ENCODE results near the gene POLK.

DNA sequence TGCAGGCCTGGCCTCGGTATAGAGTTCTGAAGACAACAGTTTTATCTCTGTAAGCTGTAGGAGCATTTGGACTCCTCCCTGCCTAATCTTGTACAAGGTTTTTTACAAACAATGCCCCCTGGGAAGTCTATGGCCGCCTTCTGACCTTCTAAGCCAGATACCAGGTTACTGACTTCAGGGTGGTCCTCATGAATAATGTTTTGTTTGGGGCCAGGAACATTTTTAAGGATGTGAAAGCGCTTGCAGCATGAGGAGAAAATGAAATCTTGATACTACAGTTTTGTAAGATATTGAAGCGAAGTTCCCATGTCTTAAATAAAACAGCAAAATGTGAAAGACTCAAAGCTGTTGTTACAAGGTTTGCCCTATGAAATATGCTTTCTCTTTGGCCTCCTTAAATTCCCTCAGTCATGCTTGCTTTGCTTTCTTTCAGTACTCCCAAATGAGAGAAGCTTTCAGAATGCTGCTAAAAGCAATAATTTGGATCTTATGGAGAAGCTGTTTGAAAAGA, 104.7 kb downstream of the POLK start:
- no peak for TF ChIP-seq CREB1 (IDR thresholded peaks at IDR 0.05; ENCODE audit: low read depth)
- TF ChIP-seq FOXM1 (IDR thresholded peaks at IDR 0.05; ENCODE audit: borderline replicate concordance, low read depth), result no peak
- TF ChIP-seq CEBPB (IDR thresholded peaks at IDR 0.05), result no peak
- TF ChIP-seq, protein P1, sequence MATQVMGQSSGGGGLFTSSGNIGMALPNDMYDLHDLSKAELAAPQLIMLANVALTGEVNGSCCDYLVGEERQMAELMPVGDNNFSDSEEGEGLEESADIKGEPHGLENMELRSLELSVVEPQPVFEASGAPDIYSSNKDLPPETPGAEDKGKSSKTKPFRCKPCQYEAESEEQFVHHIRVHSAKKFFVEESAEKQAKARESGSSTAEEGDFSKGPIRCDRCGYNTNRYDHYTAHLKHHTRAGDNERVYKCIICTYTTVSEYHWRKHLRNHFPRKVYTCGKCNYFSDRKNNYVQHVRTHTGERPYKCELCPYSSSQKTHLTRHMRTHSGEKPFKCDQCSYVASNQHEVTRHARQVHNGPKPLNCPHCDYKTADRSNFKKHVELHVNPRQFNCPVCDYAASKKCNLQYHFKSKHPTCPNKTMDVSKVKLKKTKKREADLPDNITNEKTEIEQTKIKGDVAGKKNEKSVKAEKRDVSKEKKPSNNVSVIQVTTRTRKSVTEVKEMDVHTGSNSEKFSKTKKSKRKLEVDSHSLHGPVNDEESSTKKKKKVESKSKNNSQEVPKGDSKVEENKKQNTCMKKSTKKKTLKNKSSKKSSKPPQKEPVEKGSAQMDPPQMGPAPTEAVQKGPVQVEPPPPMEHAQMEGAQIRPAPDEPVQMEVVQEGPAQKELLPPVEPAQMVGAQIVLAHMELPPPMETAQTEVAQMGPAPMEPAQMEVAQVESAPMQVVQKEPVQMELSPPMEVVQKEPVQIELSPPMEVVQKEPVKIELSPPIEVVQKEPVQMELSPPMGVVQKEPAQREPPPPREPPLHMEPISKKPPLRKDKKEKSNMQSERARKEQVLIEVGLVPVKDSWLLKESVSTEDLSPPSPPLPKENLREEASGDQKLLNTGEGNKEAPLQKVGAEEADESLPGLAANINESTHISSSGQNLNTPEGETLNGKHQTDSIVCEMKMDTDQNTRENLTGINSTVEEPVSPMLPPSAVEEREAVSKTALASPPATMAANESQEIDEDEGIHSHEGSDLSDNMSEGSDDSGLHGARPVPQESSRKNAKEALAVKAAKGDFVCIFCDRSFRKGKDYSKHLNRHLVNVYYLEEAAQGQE (IDR thresholded peaks at IDR 0.05; ENCODE audit: low read depth), result no peak
- TF ChIP-seq, protein P2, sequence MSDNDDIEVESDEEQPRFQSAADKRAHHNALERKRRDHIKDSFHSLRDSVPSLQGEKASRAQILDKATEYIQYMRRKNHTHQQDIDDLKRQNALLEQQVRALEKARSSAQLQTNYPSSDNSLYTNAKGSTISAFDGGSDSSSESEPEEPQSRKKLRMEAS (IDR thresholded peaks at IDR 0.05), result no peak
- no peak for TF ChIP-seq RAD21 (IDR thresholded peaks at IDR 0.05; ENCODE audit: low read depth)
